ENCODE measurements around the gene GPBP1. TPM values are rescaled to one million over a fixed set of nuclear protein-coding genes. Genes with fewer than 3 reads are reported as not detected.

GPBP1 gene
- polyA plus RNA-seq, 3 donors = 23.2 to 43.7 (median 30.9) TPM

GRCh38 chr5:57311251-57311650 lies 137.4 kb downstream of the GPBP1 start:
- H3K27me3 Mint-ChIP-seq (ENCODE audit: low read depth in 3 of 3) = no peaks in the 10 kb centered on the region
- Histone ChIP-seq H3K4me3 (replicated peaks in 1 of 3; ENCODE audit: low read depth in 2 of 3, low read length in 3 of 3) (no peak overlapping the region), H3K36me3 (replicated peaks in 1 of 2; ENCODE audit: control insufficient read depth in 1 of 2, insufficient read depth in 2 of 2, low read length in 2 of 2) (no peaks in the 10 kb centered on the region), H3K27ac (ENCODE audit: low read depth in 1 of 2, low read length in 2 of 2) (no peak overlapping the region), H3K4me2 (replicated peaks; ENCODE audit: extremely low read depth, low read length, poor library complexity, severe bottlenecking) (no peak overlapping the region), H2AFZ (ENCODE audit: insufficient read depth, low read depth, low read length, poor library complexity, severe bottlenecking) (no peak overlapping the region), H3K9me3 (replicated peaks in 1 of 2; ENCODE audit: control insufficient read depth in 1 of 2, insufficient read depth in 1 of 2, low read length in 2 of 2) (peaks cover 12 to 16% of the 10 kb centered on the region in 2 donors), H3K27me3 (ENCODE audit: control insufficient read depth in 2 of 2, insufficient read depth in 2 of 2, low read length in 2 of 2) (no peaks in the 10 kb centered on the region), H3K4me1 (ENCODE audit: control insufficient read depth in 1 of 2, insufficient read depth in 2 of 2, low read length in 2 of 2) (no peaks in the 10 kb centered on the region), H3K9ac (ENCODE audit: insufficient read depth, low read length, poor library complexity, severe bottlenecking) (no peak overlapping the region), H4K20me1 (ENCODE audit: insufficient read depth, low read length) (no peaks in the 10 kb centered on the region), H3K79me2 (ENCODE audit: insufficient read depth, low read length) (no peaks in the 10 kb centered on the region)
- H3K36me3 Mint-ChIP-seq = no peaks in the 10 kb centered on the region
- 100% methylated on average over 1 of the region's 2 CpGs for WGBS (ENCODE audit: insufficient coverage)
- H3K9me3 Mint-ChIP-seq = peaks cover 11 to 31% (median 22%) of the 10 kb centered on the region in 7 donors
- intact Hi-C loops (cut with micrococcal nuclease) = no loop called here
- no peak for DNase-seq
- no peak for TF ChIP-seq CTCF (IDR thresholded peaks at IDR 0.05)
- H3K4me3 Mint-ChIP-seq = peak overlapping the region in 1 of 2 donors; percentile 22
- peaks cover 8% of the 10 kb centered on the region for H3K4me1 Mint-ChIP-seq
- no peak overlapping the region for H3K27ac Mint-ChIP-seq

- H3K27ac Mint-ChIP-seq = no peak overlapping the region
- no peaks in the 10 kb centered on the region for H3K36me3 Mint-ChIP-seq
- Histone ChIP-seq H3K4me1 (ENCODE audit: control insufficient read depth in 1 of 2, insufficient read depth in 2 of 2, low read length in 2 of 2) (no peaks in the 10 kb centered on the region), H3K4me3 (replicated peaks in 1 of 3; ENCODE audit: low read depth in 2 of 3, low read length in 3 of 3) (no peak overlapping the region), H3K27me3 (ENCODE audit: control insufficient read depth in 2 of 2, insufficient read depth in 2 of 2, low read length in 2 of 2) (no peaks in the 10 kb centered on the region), H3K27ac (ENCODE audit: low read depth in 1 of 2, low read length in 2 of 2) (no peak overlapping the region), H2AFZ (ENCODE audit: insufficient read depth, low read depth, low read length, poor library complexity, severe bottlenecking) (no peak overlapping the region), H3K79me2 (ENCODE audit: insufficient read depth, low read length) (no peaks in the 10 kb centered on the region), H3K4me2 (replicated peaks; ENCODE audit: extremely low read depth, low read length, poor library complexity, severe bottlenecking) (no peak overlapping the region), H3K36me3 (replicated peaks in 1 of 2; ENCODE audit: control insufficient read depth in 1 of 2, insufficient read depth in 2 of 2, low read length in 2 of 2) (no peaks in the 10 kb centered on the region), H3K9me3 (replicated peaks in 1 of 2; ENCODE audit: control insufficient read depth in 1 of 2, insufficient read depth in 1 of 2, low read length in 2 of 2) (peaks cover 9 to 10% of the 10 kb centered on the region in 2 donors), H3K9ac (ENCODE audit: insufficient read depth, low read length, poor library complexity, severe bottlenecking) (no peak overlapping the region), H4K20me1 (ENCODE audit: insufficient read depth, low read length) (no peaks in the 10 kb centered on the region)
- intact Hi-C loops (cut with micrococcal nuclease) = no loop called here
- H3K4me1 Mint-ChIP-seq = peaks cover 8% of the 10 kb centered on the region
- no peak overlapping the region for H3K4me3 Mint-ChIP-seq
- H3K27me3 Mint-ChIP-seq (ENCODE audit: low read depth in 3 of 3) = no peaks in the 10 kb centered on the region
- no CpG with 5 or more reads among the region's 6 CpGs for WGBS (ENCODE audit: insufficient coverage)
- TF ChIP-seq CTCF (IDR thresholded peaks at IDR 0.05) = no peak
- peaks cover 8 to 22% (median 16%) of the 10 kb centered on the region in 7 donors for H3K9me3 Mint-ChIP-seq
- DNase-seq = no peak
Observed at GRCh38 chr5:57311921-57312735, 138.3 kb downstream of the GPBP1 start.

All from CD14-positive monocyte (primary cell).